Neural progenitor cell (in vitro differentiated cells): Measurements from ENCODE around the gene MACO1. TPM values are rescaled to one million over a fixed set of nuclear protein-coding genes. Genes with fewer than 3 reads are reported as not detected.

Source experiments
- DNase-seq: peaks from one replicate; pipeline ENCODE4 v3.0.0-alpha.2; 2016; ENCODE audit warnings: low spot score
- H2AFZ ChIP-seq: fragments of 200-600 bp; sonication (generic); replicated peaks from 2 replicates; pipeline ENCODE4 v1.6.1; 2016; ENCODE audit warnings: antibody characterized with exemption
- H3F3A ChIP-seq: fragments of 200-600 bp; sonication (generic); 2 replicates; pipeline ENCODE4 v1.6.1; 2016; ENCODE audit warnings: antibody characterized with exemption, low read depth
- H3K27ac ChIP-seq: fragments of 200-600 bp; sonication (generic); 2 replicates; pipeline ENCODE4 v1.5.1; 2016; ENCODE audit warnings: mild to moderate bottlenecking
- H3K27me3 ChIP-seq: fragments of 200-600 bp; sonication (generic); 2 replicates; pipeline ENCODE4 v1.6.1; 2016; ENCODE audit warnings: mild to moderate bottlenecking, moderate library complexity
- H3K36me3 ChIP-seq: fragments of 200-600 bp; sonication (generic); 2 replicates; pipeline ENCODE4 v1.5.1; 2016
- H3K4me1 ChIP-seq: fragments of 200-600 bp; sonication (generic); 2 replicates; pipeline ENCODE4 v1.6.1; 2016; ENCODE audit warnings: mixed run types
- H3K4me2 ChIP-seq: fragments of 200-600 bp; sonication (generic); 2 replicates; pipeline ENCODE4 v1.6.1; 2016
- H3K4me3 ChIP-seq: fragments of 200-600 bp; sonication (generic); 2 replicates; pipeline ENCODE4 v1.5.1; 2016
- H3K79me2 ChIP-seq: fragments of 200-600 bp; sonication (generic); 2 replicates; pipeline ENCODE4 v1.6.1; 2016; ENCODE audit warnings: low read depth
- H3K9ac ChIP-seq: fragments of 200-600 bp; sonication (generic); 2 replicates; pipeline ENCODE4 v1.6.1; 2016
- H3K9me3 ChIP-seq: fragments of 200-600 bp; sonication (generic); 2 replicates; pipeline ENCODE4 v1.5.1; 2016; ENCODE audit warnings: low read depth
- H4K20me1 ChIP-seq: fragments of 200-600 bp; sonication (generic); 2 replicates; pipeline ENCODE4 v1.6.1; 2016; ENCODE audit warnings: low read depth
- H3K27ac Mint-ChIP-seq: 3 replicates; pipeline ENCODE4 v1.8.0; 2021; ENCODE audit warnings: mixed read lengths
- H3K27me3 Mint-ChIP-seq: 2 replicates; pipeline ENCODE4 v1.8.0; 2022; ENCODE audit warnings: low read depth, mild to moderate bottlenecking, inconsistent platforms, moderate library complexity, mixed read lengths; ENCODE audit not compliant: insufficient read depth
- H3K36me3 Mint-ChIP-seq: 3 replicates; pipeline ENCODE4 v1.8.0; 2021; ENCODE audit warnings: mixed read lengths
- H3K4me1 Mint-ChIP-seq: 3 replicates; pipeline ENCODE4 v1.8.0; 2021; ENCODE audit warnings: mixed read lengths
- H3K4me3 Mint-ChIP-seq: 3 replicates; pipeline ENCODE4 v1.8.0; 2021; ENCODE audit warnings: mild to moderate bottlenecking, moderate library complexity, mixed read lengths
- H3K9me3 Mint-ChIP-seq: 3 replicates; pipeline ENCODE4 v1.8.0; 2020; ENCODE audit warnings: mixed read lengths
- CTCF ChIP-seq: fragments of 200-600 bp; sonication (generic); IDR thresholded peaks from 2 replicates; pipeline ENCODE4 v1.5.1; 2017; ENCODE audit warnings: antibody characterized with exemption, mild to moderate bottlenecking
- EZH2 ChIP-seq: fragments of 200-600 bp; sonication (generic); IDR thresholded peaks from 2 replicates; pipeline ENCODE4 v1.6.1; 2017; ENCODE audit warnings: antibody characterized with exemption, mild to moderate bottlenecking, moderate library complexity
- EZH2phosphoT487 ChIP-seq: fragments of 200-600 bp; sonication (generic); IDR thresholded peaks from 2 replicates; pipeline ENCODE4 v1.6.1; 2017; ENCODE audit warnings: antibody characterized with exemption
- total RNA-seq: library from RNA; depleted of rRNA; stranded (reverse); fragments of >200 nt; gene quantifications from 2 replicates; pipeline ENCODE4 v1.2.3, GENCODE V29; 2015; ENCODE audit warnings: low replicate concordance

MACO1 gene
- total RNA-seq, 1 donor from 2014 or later: 17.7 TPM

DNA sequence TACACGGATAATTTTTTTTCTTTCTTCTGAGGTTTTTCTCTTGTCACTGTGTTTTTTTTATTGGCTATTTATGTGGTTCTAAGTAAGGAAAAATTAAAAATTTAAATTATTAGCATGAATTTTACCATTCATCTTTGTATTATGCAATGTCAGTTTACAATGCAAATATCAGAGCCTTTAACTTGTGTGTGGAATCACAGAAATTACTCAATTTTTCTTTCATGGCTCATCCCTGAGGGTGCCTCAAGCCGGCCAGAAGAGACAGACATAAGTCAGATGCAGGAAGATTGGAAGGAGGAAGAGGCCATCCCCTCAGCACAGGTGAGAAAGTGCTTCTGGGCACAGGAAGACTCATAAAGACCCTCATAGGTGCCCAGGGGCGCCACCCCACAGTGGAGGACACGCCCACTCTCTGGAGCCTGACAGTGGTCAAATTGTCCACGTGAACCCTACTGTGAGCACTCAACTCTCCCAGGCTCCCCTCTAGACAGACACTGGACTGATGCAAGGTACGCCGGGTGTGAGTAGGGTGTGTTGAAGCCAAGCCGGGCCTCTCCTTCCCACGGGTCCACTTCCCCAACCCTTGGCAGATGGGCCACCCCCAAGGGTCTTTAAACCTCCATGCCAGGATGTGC, 103.2 kb downstream of the MACO1 start:
- no peak for DNase-seq
- TF ChIP-seq CTCF (no peak), EZH2phosphoT487 (no peak), EZH2 (no peak)
- H3F3A ChIP-seq: peaks cover 4% of the 10 kb centered on the region
- Mint-ChIP-seq H3K27ac (peak overlapping the region; percentile 83), H3K4me3 (no peak overlapping the region), H3K4me1 (peaks cover 29% of the 10 kb centered on the region), H3K27me3 (peaks cover 22% of the 10 kb centered on the region), H3K36me3 (no peaks in the 10 kb centered on the region), H3K9me3 (peaks cover 4% of the 10 kb centered on the region)
- no peaks in the 10 kb centered on the region for H4K20me1 ChIP-seq
- no peak overlapping the region for H2AFZ ChIP-seq
- no peaks in the 10 kb centered on the region for H3K9me3 ChIP-seq
- no peaks in the 10 kb centered on the region for H3K27me3 ChIP-seq
- no peak overlapping the region for H3K4me3 ChIP-seq
- H3K79me2 ChIP-seq: no peaks in the 10 kb centered on the region
- peaks cover 7% of the 10 kb centered on the region for H3K4me1 ChIP-seq
- H3K9ac ChIP-seq: no peak overlapping the region
- no peaks in the 10 kb centered on the region for H3K36me3 ChIP-seq
- no peak overlapping the region for H3K27ac ChIP-seq
- no peak overlapping the region for H3K4me2 ChIP-seq

- peaks cover 19% of the 10 kb centered on the region for H3K27me3 Mint-ChIP-seq
- no peaks in the 10 kb centered on the region for H3K9me3 Mint-ChIP-seq
- Histone ChIP-seq H3K9me3 (no peaks in the 10 kb centered on the region), H3K27ac (no peak overlapping the region), H3K9ac (no peak overlapping the region), H3K4me1 (peaks cover 7% of the 10 kb centered on the region), H3K27me3 (no peaks in the 10 kb centered on the region), H3K4me2 (no peak overlapping the region), H3K36me3 (no peaks in the 10 kb centered on the region), H3K79me2 (no peaks in the 10 kb centered on the region), H2AFZ (no peak overlapping the region), H3K4me3 (no peak overlapping the region), H4K20me1 (no peaks in the 10 kb centered on the region), H3F3A (no peaks in the 10 kb centered on the region)
- TF ChIP-seq EZH2 (no peak), EZH2phosphoT487 (no peak), CTCF (no peak)
- H3K36me3 Mint-ChIP-seq: no peaks in the 10 kb centered on the region
- H3K4me1 Mint-ChIP-seq: peaks cover 26% of the 10 kb centered on the region
- H3K27ac Mint-ChIP-seq: peak overlapping the region; percentile 83
- no peak overlapping the region for H3K4me3 Mint-ChIP-seq
- no peak for DNase-seq
These were observed 103.7 kb downstream of the MACO1 start for GRCh38 chr1:25534410-25534788.

- no peaks in the 10 kb centered on the region for H3K79me2 ChIP-seq
- peaks cover 9% of the 10 kb centered on the region for H3F3A ChIP-seq
- no peak overlapping the region for H2AFZ ChIP-seq
- peaks cover 37% of the 10 kb centered on the region for H3K4me1 Mint-ChIP-seq
- H3K4me3 Mint-ChIP-seq: no peak overlapping the region
- H3K27ac ChIP-seq: no peak overlapping the region
- TF ChIP-seq EZH2phosphoT487 (no peak), CTCF (no peak), EZH2 (no peak)
- H3K27ac Mint-ChIP-seq: no peak overlapping the region
- H3K36me3 Mint-ChIP-seq: no peaks in the 10 kb centered on the region
- DNase-seq: no peak
- no peak overlapping the region for H3K4me3 ChIP-seq
- H3K36me3 ChIP-seq: no peaks in the 10 kb centered on the region
- peaks cover 22% of the 10 kb centered on the region for H3K27me3 Mint-ChIP-seq
- no peaks in the 10 kb centered on the region for H3K9me3 ChIP-seq
- H3K9ac ChIP-seq: no peak overlapping the region
- no peak overlapping the region for H3K4me2 ChIP-seq
- H3K27me3 ChIP-seq: no peaks in the 10 kb centered on the region
- H3K9me3 Mint-ChIP-seq: no peaks in the 10 kb centered on the region
- no peaks in the 10 kb centered on the region for H4K20me1 ChIP-seq
- H3K4me1 ChIP-seq: peaks cover 7% of the 10 kb centered on the region
These were observed 105.4 kb downstream of the MACO1 start for GRCh38 chr1:25536124-25536523.
